Peyer's patch (tissue), 4 donors: ENCODE data around the gene CSMD2.

Experiments
- POLR2A ChIP-seq, 2 donors: fragments of 450-650 bp; IDR thresholded peaks; one replicate each; pipeline ENCODE4 v1.5.1; 2017; ENCODE audit warnings: antibody characterized with exemption in 2 of 2, mild to moderate bottlenecking in 2 of 2, moderate library complexity in 2 of 2
- TF ChIP-seq, protein P1 (sequence below), 6 experiments: fragments of 450-650 bp in 4 of 6; fragments of 200-600 bp in 2 of 6; sonication (generic) in 1 of 6; IDR thresholded peaks; one replicate each; pipeline ENCODE4 v1.5.1; 2017 to 2019; ENCODE audit warnings: antibody characterized with exemption in 6 of 6, mild to moderate bottlenecking in 3 of 6, moderate library complexity in 1 of 6

DNA sequence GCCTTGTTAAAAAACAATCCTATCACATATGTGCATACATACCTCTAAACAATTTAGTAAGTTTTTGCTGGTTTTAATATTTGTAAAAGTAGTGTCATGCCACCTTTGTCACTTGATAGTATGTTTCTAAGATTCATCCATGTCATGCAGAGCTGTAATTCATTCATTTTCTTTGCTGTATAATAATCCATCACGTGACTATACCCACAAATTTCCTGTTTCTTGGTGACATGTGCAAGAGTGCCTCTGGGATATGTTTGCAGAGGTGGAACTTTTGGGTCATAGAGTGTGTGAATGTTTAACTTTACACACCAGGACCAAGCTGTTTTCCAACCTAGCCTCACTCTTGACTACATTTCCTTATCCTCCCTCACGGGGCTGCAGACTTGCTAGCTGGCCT lies 629.7 kb downstream of the CSMD2 start:
- TF ChIP-seq, protein P1, sequence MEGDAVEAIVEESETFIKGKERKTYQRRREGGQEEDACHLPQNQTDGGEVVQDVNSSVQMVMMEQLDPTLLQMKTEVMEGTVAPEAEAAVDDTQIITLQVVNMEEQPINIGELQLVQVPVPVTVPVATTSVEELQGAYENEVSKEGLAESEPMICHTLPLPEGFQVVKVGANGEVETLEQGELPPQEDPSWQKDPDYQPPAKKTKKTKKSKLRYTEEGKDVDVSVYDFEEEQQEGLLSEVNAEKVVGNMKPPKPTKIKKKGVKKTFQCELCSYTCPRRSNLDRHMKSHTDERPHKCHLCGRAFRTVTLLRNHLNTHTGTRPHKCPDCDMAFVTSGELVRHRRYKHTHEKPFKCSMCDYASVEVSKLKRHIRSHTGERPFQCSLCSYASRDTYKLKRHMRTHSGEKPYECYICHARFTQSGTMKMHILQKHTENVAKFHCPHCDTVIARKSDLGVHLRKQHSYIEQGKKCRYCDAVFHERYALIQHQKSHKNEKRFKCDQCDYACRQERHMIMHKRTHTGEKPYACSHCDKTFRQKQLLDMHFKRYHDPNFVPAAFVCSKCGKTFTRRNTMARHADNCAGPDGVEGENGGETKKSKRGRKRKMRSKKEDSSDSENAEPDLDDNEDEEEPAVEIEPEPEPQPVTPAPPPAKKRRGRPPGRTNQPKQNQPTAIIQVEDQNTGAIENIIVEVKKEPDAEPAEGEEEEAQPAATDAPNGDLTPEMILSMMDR (IDR thresholded peaks at IDR 0.05): no peak
- no peak for TF ChIP-seq POLR2A (IDR thresholded peaks at IDR 0.05)
